ENCODE measurements around the gene ZMIZ1.
"Not testable (repeated sequence)": the region's sequence is repeated elsewhere in the genome, so short reads cannot be mapped to it uniquely, and the experiment has no call there.

The ZMIZ1 gene

GRCh38 chr10:79025199-79025832 lies 43.5 kb upstream of the ZMIZ1 start:
- no peaks in the 10 kb centered on the region for H3K27me3 ChIP-seq (ENCODE audit: insufficient read depth, low read length)
- no peaks in the 10 kb centered on the region for H3K9me3 ChIP-seq (ENCODE audit: low read length)
- no peaks in the 10 kb centered on the region for H3K36me3 ChIP-seq (ENCODE audit: insufficient read depth, low read length)
- no peak overlapping the region for H3K4me3 ChIP-seq (ENCODE audit: low read length)
- H3K4me1 ChIP-seq (ENCODE audit: insufficient read depth, low read length), result peaks cover 11% of the 10 kb centered on the region
- H2AFZ ChIP-seq (ENCODE audit: low read depth, low read length), result peak overlapping the region; percentile 9

- Histone ChIP-seq H3K4me1 (ENCODE audit: insufficient read depth, low read length) (peaks cover 11% of the 10 kb centered on the region), H3K27me3 (ENCODE audit: insufficient read depth, low read length) (peaks cover 3% of the 10 kb centered on the region), H3K36me3 (ENCODE audit: insufficient read depth, low read length) (no peaks in the 10 kb centered on the region), H2AFZ (ENCODE audit: low read depth, low read length) (no peak overlapping the region), H3K9me3 (ENCODE audit: low read length) (no peaks in the 10 kb centered on the region), H3K4me3 (ENCODE audit: low read length) (no peak overlapping the region)
These were observed 42.4 kb upstream of the ZMIZ1 start for GRCh38 chr10:79026341-79026761.

GRCh38 chr10:79026806-79027146 lies 42.0 kb upstream of the ZMIZ1 start:
- peaks cover 11% of the 10 kb centered on the region for H3K4me1 ChIP-seq (ENCODE audit: insufficient read depth, low read length)

DNA sequence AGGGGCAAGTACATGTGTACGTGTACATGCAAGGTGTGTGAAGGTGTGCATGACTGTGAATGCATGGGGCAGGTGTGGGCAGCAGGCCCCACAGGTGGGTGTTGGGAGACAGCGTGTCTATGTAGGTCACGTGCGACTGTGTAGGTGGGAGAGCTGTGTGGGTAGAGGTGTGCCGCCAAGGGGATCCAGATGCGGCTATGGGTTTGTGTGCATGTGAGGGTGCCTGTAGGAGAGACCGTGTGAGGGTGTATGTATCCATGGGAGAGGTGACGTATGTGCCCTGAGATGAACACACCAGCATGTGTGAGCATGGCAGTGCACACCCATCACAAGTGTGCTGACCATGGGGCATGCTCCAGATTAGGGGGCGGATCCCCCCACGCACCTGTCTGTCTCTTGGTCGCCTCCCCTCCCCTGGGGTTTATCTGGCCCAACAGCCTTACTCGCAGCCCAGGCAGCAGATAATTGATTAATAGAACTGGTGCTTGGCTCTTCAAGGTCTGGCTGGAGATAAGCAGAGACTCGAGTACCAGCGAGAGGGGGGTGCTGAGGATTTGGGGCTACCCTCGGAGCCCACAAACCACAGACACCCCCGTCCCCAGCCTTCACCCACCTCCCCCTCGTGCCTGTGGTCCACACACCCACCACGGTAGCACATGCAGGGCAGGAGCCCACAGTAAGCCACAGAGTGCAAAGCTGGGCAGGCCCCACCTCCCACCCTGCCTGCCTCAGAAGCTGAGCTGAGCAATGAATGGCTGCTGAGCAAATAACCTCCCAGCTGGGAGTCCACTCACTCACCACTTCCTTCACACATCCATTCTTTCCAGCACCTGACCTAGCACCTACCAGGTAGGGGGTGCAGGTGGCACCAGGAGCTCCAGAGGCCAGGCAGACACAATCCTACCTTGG lies 41.4 kb upstream of the ZMIZ1 start:
- Histone ChIP-seq H3K9me3 (ENCODE audit: low read length) (no peaks in the 10 kb centered on the region), H3K36me3 (ENCODE audit: insufficient read depth, low read length) (no peaks in the 10 kb centered on the region), H3K4me3 (ENCODE audit: low read length) (no peak overlapping the region), H3K4me1 (ENCODE audit: insufficient read depth, low read length) (peaks cover 11% of the 10 kb centered on the region), H2AFZ (ENCODE audit: low read depth, low read length) (no peak overlapping the region), H3K27me3 (ENCODE audit: insufficient read depth, low read length) (peaks cover 3% of the 10 kb centered on the region)

More at GRCh38 chr10:79026806-79027146, 42.0 kb upstream of the ZMIZ1 start:
- Histone ChIP-seq H3K36me3 (ENCODE audit: insufficient read depth, low read length) (no peaks in the 10 kb centered on the region), H2AFZ (ENCODE audit: low read depth, low read length) (no peak overlapping the region), H3K4me3 (ENCODE audit: low read length) (no peak overlapping the region), H3K27me3 (ENCODE audit: insufficient read depth, low read length) (peaks cover 3% of the 10 kb centered on the region), H3K9me3 (ENCODE audit: low read length) (no peaks in the 10 kb centered on the region)

DNA sequence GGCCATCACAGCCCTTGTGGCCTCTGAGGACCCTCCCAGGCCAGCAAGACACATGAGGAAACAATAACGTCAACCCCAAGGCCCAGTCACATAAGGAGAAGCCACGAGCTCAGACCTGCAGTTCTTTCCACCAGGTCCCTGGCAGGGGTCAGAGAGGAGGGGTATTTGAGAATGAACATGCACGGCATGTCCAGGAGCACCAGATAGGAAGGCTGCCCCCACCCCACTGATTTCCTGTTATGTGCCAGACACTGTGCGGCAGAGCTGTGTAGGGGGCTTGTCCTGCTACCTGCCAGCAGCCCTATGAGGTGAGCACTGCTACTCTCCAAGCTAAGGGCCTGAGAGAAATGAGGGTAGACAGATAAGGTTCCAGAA lies 40.7 kb upstream of the ZMIZ1 start:
- Histone ChIP-seq H3K4me1 (ENCODE audit: insufficient read depth, low read length) (peaks cover 11% of the 10 kb centered on the region), H3K9me3 (ENCODE audit: low read length) (no peaks in the 10 kb centered on the region)

GRCh38 chr10:79028451-79029010 lies 40.2 kb upstream of the ZMIZ1 start:
- peaks cover 3% of the 10 kb centered on the region for H3K27me3 ChIP-seq (ENCODE audit: insufficient read depth, low read length)
- H2AFZ ChIP-seq (ENCODE audit: low read depth, low read length), result no peak overlapping the region
- no peaks in the 10 kb centered on the region for H3K36me3 ChIP-seq (ENCODE audit: insufficient read depth, low read length)
- H3K9me3 ChIP-seq (ENCODE audit: low read length), result no peaks in the 10 kb centered on the region
- H3K4me3 ChIP-seq (ENCODE audit: low read length), result no peak overlapping the region
- H3K4me1 ChIP-seq (ENCODE audit: insufficient read depth, low read length), result peaks cover 11% of the 10 kb centered on the region

More for the DNA sequence above, 40.7 kb upstream of the ZMIZ1 start:
- Histone ChIP-seq H3K36me3 (ENCODE audit: insufficient read depth, low read length) (no peaks in the 10 kb centered on the region), H2AFZ (ENCODE audit: low read depth, low read length) (no peak overlapping the region), H3K27me3 (ENCODE audit: insufficient read depth, low read length) (peaks cover 3% of the 10 kb centered on the region), H3K4me3 (ENCODE audit: low read length) (no peak overlapping the region)

DNA sequence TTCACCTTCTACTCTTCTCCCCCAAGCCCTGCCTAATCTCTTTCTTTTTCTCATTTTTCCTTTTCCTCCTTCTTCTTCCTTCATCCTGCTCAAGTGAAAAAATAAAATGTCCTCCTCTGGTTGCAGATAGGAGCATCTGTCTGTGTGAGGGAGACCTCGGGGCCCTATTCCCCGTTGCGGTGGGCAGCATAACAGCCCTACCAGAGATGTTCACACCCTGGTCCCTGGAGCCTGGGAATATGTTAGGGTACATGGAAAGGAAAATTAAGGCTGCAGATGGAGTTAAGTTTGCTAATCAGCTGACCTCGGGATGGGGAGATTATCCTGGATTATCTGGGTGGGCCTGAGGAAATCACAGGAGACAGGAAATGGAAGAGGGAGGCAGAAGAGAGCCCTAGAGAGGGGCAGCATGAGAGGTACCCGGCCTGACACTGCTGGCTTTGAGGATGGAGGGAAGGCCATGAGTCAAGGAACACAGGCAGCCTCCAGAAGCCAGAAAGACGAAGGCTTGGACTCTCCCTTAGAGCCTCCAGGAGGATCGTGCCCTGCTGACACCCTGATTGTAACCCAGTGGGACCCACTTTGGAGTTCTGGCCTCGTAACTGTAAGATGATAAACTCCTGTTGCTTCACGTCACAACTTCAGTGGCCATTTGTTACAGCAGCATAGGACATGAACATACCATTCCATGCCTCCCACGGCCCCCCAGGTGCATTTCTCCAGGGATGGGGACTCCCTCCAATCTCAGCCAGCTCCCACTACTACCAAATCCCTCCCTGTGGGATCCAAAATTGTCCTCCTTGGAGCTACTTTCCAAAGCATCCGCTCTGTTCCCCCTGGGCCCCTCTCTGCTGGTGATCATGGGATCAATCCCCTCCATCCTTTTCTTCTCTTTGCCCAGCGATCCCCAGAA lies 39.0 kb upstream of the ZMIZ1 start:
- no peaks in the 10 kb centered on the region for H3K36me3 ChIP-seq (ENCODE audit: insufficient read depth, low read length)
- H3K27me3 ChIP-seq (ENCODE audit: insufficient read depth, low read length), result peaks cover 5% of the 10 kb centered on the region
- no peak overlapping the region for H3K4me3 ChIP-seq (ENCODE audit: low read length)
- H2AFZ ChIP-seq (ENCODE audit: low read depth, low read length), result no peak overlapping the region
- H3K4me1 ChIP-seq (ENCODE audit: insufficient read depth, low read length), result peaks cover 11% of the 10 kb centered on the region
- no peaks in the 10 kb centered on the region for H3K9me3 ChIP-seq (ENCODE audit: low read length)

DNA sequence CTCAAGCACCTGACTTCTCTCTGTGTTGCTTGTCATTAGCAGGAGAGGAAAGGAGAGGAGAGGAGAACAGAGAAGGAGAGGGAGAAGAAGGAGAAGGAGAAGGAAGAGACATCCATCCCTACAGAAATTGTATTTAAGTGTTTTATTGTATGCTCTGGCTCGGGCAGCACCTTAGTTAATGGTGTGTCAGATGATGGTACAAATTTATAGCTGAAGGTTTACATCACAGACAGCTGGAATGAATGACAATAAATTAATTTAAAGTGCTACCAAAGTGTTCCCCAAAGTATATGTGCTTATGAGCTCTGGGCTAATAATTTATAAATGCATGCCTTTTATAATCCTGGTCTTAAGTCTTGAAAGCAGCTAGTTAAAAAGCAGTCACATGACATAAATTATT lies 38.1 kb upstream of the ZMIZ1 start:
- peaks cover 1% of the 10 kb centered on the region for H3K4me1 ChIP-seq (ENCODE audit: insufficient read depth, low read length)
- no peak overlapping the region for H3K4me3 ChIP-seq (ENCODE audit: low read length)
- no peaks in the 10 kb centered on the region for H3K9me3 ChIP-seq (ENCODE audit: low read length)
- H3K36me3 ChIP-seq (ENCODE audit: insufficient read depth, low read length), result no peaks in the 10 kb centered on the region
- H2AFZ ChIP-seq (ENCODE audit: low read depth, low read length), result no peak overlapping the region
- H3K27me3 ChIP-seq (ENCODE audit: insufficient read depth, low read length), result peaks cover 5% of the 10 kb centered on the region

GRCh38 chr10:79031723-79032122 lies 37.0 kb upstream of the ZMIZ1 start:
- H2AFZ ChIP-seq (ENCODE audit: low read depth, low read length), result no peak overlapping the region
- no peaks in the 10 kb centered on the region for H3K4me1 ChIP-seq (ENCODE audit: insufficient read depth, low read length)

GRCh38 chr10:79034271-79034876 lies 34.4 kb upstream of the ZMIZ1 start:
- H3K27me3 ChIP-seq (ENCODE audit: insufficient read depth, low read length), result peaks cover 5% of the 10 kb centered on the region
- no peak overlapping the region for H3K4me3 ChIP-seq (ENCODE audit: low read length)
- no peak overlapping the region for H2AFZ ChIP-seq (ENCODE audit: low read depth, low read length)
- no peaks in the 10 kb centered on the region for H3K36me3 ChIP-seq (ENCODE audit: insufficient read depth, low read length)
- no peaks in the 10 kb centered on the region for H3K9me3 ChIP-seq (ENCODE audit: low read length)
- peaks cover 7% of the 10 kb centered on the region for H3K4me1 ChIP-seq (ENCODE audit: insufficient read depth, low read length)

More at GRCh38 chr10:79031723-79032122, 37.0 kb upstream of the ZMIZ1 start:
- H3K36me3 ChIP-seq (ENCODE audit: insufficient read depth, low read length), result no peaks in the 10 kb centered on the region
- H3K4me3 ChIP-seq (ENCODE audit: low read length), result no peak overlapping the region
- H3K27me3 ChIP-seq (ENCODE audit: insufficient read depth, low read length), result peaks cover 5% of the 10 kb centered on the region
- no peaks in the 10 kb centered on the region for H3K9me3 ChIP-seq (ENCODE audit: low read length)

- H2AFZ ChIP-seq (ENCODE audit: low read depth, low read length); H3K4me3 ChIP-seq (ENCODE audit: low read length); H3K36me3 ChIP-seq (ENCODE audit: insufficient read depth, low read length); H3K27me3 ChIP-seq (ENCODE audit: insufficient read depth, low read length); H3K4me1 ChIP-seq (ENCODE audit: insufficient read depth, low read length); H3K9me3 ChIP-seq (ENCODE audit: low read length): not testable (repeated sequence)
These were observed 32.4 kb upstream of the ZMIZ1 start for GRCh38 chr10:79036416-79036815.

- Histone ChIP-seq H3K4me1 (ENCODE audit: insufficient read depth, low read length) (peaks cover 7% of the 10 kb centered on the region), H3K4me3 (ENCODE audit: low read length) (no peak overlapping the region), H2AFZ (ENCODE audit: low read depth, low read length) (no peak overlapping the region), H3K27me3 (ENCODE audit: insufficient read depth, low read length) (peaks cover 2% of the 10 kb centered on the region), H3K9me3 (ENCODE audit: low read length) (no peaks in the 10 kb centered on the region), H3K36me3 (ENCODE audit: insufficient read depth, low read length) (no peaks in the 10 kb centered on the region)
These were observed 30.5 kb upstream of the ZMIZ1 start for GRCh38 chr10:79038104-79038840.
